HUDEP-2 (cell line): ENCODE data around the gene ADAMTS17.

ENCODE experiments used
- DNase-seq, 76 experiments: peaks; one replicate each; lab custom pipeline; 2025; ENCODE audit not compliant: unreplicated experiment in 76 of 76; lab: John Stamatoyannopoulos, UW

ADAMTS17 gene

GRCh38 chr15:99969261-99969920 is 372.4 kb downstream of the ADAMTS17 start:
- DNase-seq: no peak

- no peak for DNase-seq
Measured at GRCh38 chr15:99967841-99968371, 373.9 kb downstream of the ADAMTS17 start.

- DNase-seq: no peak
Measured at GRCh38 chr15:99966815-99967214, 375.0 kb downstream of the ADAMTS17 start.

GRCh38 chr15:99965376-99965775 is 376.4 kb downstream of the ADAMTS17 start:
- no peak for DNase-seq

GRCh38 chr15:99963976-99964375 is 377.8 kb downstream of the ADAMTS17 start:
- no peak for DNase-seq

GRCh38 chr15:99963096-99963825 is 378.5 kb downstream of the ADAMTS17 start:
- DNase-seq: no peak

- no peak for DNase-seq
Measured at GRCh38 chr15:99962006-99962561, 379.7 kb downstream of the ADAMTS17 start.

GRCh38 chr15:99961011-99961441 is 380.7 kb downstream of the ADAMTS17 start:
- peak in 3 of 76 experiments; percentile 11 to 24 (median 13) for DNase-seq

GRCh38 chr15:99959326-99959725 is 382.4 kb downstream of the ADAMTS17 start:
- DNase-seq: no peak

GRCh38 chr15:99958426-99959097 is 383.2 kb downstream of the ADAMTS17 start:
- no peak for DNase-seq

GRCh38 chr15:99957642-99958013 is 384.1 kb downstream of the ADAMTS17 start:
- DNase-seq: no peak

- no peak for DNase-seq
Measured at GRCh38 chr15:99956820-99957641, 384.7 kb downstream of the ADAMTS17 start.

GRCh38 chr15:99956022-99956775 is 385.6 kb downstream of the ADAMTS17 start:
- DNase-seq: no peak

GRCh38 chr15:99955532-99955931 is 386.2 kb downstream of the ADAMTS17 start:
- DNase-seq: no peak

- no peak for DNase-seq
Measured at GRCh38 chr15:99955181-99955525, 386.6 kb downstream of the ADAMTS17 start.

- DNase-seq: no peak
Measured at GRCh38 chr15:99954361-99955180, 387.2 kb downstream of the ADAMTS17 start.

- no peak for DNase-seq
Measured at GRCh38 chr15:99953886-99954285, 387.9 kb downstream of the ADAMTS17 start.

- DNase-seq: no peak
Measured at GRCh38 chr15:99951511-99951910, 390.3 kb downstream of the ADAMTS17 start.

GRCh38 chr15:99944131-99944530 is 397.6 kb downstream of the ADAMTS17 start:
- no peak for DNase-seq
